Measurements from ENCODE around the gene TMEM94.
A peak's percentile ranks its signal among the peaks of the same experiment; 100 is the strongest.

TMEM94 gene

GRCh38 chr17:75499313-75500022 lies 43.0 kb downstream of the TMEM94 start:
- no peak for DNase-seq

GRCh38 chr17:75500419-75501216 lies 44.2 kb downstream of the TMEM94 start:
- no peak for DNase-seq

- DNase-seq: no peak
Observed at GRCh38 chr17:75501378-75502071, 45.1 kb downstream of the TMEM94 start.

DNA sequence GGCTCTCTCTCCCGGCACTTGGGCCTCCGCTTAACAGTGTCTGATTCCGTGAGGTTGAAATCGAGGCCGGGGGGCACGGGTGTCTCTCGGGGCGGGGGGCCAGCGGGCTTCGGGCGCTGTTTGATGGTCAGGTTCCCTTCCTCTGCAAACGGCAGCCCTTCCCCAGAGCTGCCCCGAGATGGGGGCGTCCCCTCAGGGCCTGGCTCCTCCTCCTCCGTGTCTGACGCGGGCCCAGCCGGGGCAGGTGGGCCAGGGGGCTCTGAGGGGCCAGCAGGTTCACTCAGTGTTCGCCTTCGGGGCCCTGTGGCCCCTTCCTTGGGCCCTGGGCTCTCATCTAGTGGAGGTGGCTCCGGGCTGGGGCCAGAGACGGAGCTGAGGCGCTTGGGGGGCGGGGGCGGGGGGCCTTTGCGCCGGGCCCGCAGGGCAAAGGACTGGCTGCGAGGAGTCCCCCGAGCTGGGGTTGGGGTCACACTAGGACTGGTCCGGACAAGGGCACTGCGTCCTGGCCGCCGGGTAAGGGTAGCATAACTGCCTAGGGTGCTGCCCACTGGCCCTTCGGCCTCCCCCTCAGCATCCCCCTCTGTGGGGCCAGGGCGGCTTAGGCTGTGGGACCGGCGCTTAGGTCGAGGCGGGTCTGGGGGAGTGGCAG lies 45.8 kb downstream of the TMEM94 start:
- DNase-seq: no peak

DNA sequence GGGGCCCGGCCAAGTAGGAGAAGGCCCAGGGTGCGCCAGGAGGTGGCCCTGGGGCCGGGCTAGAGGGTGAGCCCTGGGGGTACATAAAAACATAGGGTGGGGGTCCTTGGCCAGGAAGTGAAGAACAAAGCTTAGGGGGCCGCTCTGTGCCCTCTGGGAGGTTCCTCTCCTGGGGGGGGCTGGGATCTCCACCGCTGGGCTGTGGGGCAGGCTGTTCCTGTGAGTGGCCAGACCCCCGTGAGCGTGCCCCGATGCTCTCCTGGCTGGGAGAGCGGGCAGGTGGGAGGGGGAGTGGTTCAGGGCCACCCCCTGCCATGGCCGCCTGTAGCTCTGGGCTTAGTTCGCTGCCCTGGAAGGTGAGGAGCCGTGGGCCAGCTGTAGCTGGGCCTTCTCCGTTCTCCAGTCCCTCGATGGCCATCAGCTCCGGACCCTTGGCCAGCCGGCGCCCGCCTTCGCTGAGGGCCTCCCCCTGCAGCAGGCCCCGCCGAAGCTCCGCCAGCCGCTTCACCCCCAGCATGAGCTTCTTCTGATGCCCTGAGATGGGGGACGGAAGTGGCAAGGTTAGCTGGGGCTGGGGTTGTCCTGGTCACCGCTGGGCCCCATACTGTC lies 46.4 kb downstream of the TMEM94 start:
- DNase-seq: no peak

DNA sequence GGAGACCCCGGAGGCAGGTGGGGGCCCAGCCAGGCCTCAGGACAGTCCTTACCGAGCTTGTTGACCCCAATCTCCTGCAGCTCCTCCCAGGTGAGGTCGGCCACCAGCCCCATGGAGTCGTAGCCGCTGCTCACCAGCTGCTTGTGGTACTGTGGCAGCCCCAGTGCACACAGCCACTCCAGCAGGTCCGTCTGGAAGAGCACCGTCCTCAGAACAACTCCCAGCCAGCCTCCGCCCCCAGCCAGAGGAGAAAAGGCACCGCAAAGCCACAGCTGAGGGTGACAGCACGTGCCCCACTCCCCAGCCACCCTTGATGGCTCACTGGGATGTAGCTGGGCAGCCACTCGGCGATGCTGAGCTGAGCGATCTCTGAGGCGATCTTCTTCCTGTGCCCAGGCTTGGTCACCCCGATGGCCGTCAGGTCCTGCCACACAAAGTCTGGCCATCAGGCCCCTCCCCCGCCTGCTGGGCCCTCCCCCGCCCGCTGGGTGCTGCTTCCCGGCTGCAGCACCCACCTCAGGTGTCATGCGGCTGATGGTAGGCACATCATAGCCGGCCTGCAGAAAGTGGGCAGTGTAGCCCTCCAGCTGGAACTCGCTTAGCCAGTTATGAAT lies 47.0 kb downstream of the TMEM94 start:
- no peak for DNase-seq

DNA sequence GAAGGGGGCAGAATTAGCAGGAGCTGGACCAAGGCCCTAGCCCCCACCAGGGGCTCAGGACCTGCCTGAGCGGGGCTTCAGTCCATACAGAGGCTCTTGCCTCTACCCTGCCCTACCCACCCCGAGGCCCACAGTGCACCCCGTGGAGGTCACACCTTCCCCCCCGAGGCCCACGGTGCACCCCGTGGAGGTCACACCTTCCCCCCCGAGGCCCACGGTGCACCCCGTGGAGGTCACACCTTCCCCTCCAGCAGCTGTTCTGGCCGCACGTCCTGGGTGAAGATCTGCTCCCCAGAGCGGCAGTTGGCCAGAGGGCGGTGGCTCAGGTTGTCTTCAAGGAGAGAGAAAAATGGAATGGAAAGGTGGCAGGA lies 47.5 kb downstream of the TMEM94 start:
- no peak for DNase-seq

GRCh38 chr17:75504347-75505151 lies 48.1 kb downstream of the TMEM94 start:
- peak; percentile 36 for DNase-seq

DNA sequence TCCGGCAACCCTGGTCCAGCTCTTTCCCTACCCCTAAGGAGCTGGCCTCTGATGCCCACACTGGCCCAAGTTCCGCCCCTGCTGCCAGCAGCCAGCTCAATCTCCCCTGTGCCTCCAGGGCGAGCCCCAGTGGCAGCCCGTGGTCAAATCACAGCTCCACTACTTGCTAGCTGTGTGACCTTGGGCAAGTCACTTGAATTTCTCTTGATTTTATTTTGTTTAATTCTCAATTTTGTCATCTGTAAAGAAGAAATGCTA lies 48.6 kb downstream of the TMEM94 start:
- no peak for DNase-seq

DNA sequence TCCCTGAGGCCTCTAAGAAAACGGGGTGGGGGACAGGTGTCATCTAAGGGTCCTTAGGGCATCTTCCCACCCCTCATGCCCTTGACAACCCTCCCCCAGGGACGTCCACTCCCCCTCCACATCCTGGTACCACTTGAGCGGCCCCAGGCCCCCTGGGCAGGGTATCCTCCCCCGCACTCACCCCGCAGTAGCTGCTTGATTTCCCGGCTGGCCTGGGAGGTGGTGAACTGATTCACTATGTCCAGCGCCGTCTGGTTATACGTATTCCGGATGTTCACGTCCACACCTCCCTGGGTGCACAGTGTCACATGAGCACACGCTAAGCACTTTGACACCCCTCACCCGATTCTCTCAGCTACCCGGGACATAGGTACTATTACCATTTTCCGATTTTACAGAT lies 49.2 kb downstream of the TMEM94 start:
- no peak for DNase-seq

DNA sequence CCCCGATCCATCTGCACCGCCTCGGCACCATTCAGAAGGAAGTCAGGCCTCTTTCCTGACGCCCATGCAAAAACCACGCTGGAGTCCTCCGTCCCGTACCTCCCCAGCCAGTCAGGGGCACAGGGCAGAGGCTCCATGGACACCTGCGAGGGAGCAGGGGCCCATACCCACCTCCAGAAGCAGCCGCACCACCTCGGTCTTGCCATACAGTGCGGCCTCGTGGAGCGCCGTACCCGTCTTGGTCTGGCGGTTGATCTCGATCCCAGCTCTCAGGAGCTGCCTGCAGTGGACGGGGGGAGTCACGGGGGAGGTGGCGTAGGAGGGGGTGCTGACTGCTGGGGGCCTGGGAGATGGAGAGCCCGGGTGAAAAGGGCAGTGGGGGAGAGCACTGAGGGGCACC lies 49.7 kb downstream of the TMEM94 start:
- DNase-seq: no peak

DNA sequence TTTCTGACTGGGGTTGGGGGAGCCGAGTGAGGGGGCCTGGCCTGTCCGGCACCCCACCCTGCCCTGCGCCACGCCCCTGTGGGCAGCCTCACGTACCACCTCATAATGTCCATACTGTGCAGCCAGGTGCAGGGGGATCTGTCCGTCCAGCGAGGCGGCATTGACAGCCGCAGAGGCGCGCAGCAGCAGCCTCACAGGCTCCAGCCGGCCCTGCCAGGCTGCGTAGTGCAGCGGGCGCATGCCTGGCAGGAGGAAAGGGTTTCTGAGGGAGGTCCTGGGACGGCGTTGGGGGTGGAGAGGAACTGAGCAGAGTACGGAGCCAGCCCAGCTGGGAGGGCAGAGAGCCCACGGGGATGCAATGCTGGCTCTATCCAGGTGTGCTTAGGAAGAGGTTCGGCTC lies 50.5 kb downstream of the TMEM94 start:
- no peak for DNase-seq

- DNase-seq: no peak
Observed at GRCh38 chr17:75507733-75508719, 51.6 kb downstream of the TMEM94 start.

DNA sequence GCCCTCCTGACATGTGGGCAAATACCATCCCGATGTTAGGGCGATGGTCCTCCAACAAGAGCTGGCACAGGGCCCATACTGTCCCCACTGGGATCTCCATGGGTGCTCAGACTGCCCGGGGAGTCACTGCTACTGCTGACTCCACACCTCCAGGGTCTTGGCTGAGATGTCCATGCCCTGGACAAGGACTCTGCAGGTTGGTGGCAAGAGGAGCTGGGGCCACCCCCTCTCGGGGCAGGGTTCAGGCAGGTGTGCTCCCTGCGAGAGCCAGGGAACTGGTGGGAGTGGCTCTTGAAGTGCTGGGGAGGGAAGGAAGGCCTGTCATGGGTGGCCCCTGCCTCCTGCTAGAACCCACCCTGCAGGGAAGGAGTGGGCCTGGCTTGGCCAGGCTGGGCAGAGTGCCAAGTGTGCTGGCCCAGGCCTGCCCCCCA lies 52.5 kb downstream of the TMEM94 start:
- no peak for DNase-seq

- no peak for DNase-seq
Observed at GRCh38 chr17:75509528-75510258, 53.3 kb downstream of the TMEM94 start.

GRCh38 chr17:75511270-75511609 lies 54.8 kb downstream of the TMEM94 start:
- no peak for DNase-seq

DNA sequence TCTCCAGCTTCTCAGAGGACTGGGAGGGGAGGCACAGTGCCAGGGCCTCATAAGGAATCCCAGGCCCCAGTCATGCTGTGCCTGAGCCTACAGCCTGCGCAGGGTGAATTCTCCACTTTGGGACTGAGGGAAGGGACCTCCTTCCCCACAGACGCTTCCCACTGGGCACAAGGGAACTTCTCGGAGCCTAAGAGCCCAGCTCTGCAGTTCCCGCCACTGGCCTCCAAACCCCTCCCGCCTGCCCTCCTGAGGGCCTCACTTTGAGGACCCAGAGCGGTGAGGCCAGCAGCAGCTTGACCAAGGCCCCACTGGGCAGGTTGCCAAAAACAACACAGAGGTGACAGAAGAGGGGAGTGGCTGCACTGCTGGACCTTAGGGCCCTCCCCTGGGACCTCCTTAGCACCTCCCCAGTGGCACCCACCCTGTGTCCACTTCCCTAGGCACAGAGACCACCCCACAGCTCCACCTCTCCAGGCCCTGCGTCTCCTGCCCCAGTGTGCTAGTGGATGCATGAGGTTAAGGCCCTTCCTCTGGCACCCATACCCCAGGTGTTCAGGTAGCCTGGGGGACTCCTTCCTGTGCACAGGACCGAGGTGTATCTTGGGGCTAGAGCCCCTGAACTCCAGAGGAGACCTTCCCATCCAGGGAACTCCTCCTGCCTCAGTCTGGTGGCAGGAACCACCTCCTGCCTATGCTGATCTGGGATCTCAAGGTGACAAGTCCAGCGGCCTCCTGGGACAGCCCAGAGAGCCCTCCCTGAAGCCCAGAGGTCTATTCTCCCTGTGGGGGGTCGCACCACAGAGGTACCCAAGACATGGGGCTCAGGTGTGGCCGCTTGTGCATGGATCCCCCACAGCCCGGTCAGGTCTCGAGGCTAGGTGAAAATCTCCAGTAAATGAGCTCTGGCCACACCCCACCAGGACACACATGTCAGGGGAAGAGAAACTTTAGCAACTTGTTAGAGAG lies 55.5 kb downstream of the TMEM94 start:
- no peak for DNase-seq

- no peak for DNase-seq
Observed at GRCh38 chr17:75512926-75513640, 56.6 kb downstream of the TMEM94 start.
